Sciatic nerve (tissue), 2 donors: ENCODE data around the gene TSNAX. TPM values are rescaled to one million over a fixed set of nuclear protein-coding genes. Genes with fewer than 3 reads are reported as not detected.
"Not testable (repeated sequence)": the region's sequence is repeated elsewhere in the genome, so short reads cannot be mapped to it uniquely, and the experiment has no call there.

Experiments
- ATAC-seq: fragments of 200-7000 bp; cut with Tn5 transposase; one replicate; pipeline ENCODE4 v1.9.1; 2020; ENCODE audit warnings: mild to moderate bottlenecking, moderate library complexity
- DNase-seq: peaks from one replicate; pipeline ENCODE4 v3.0.0-alpha.2; 2020; ENCODE audit warnings: low spot score
- intact Hi-C: fragments of 100-400 bp; cut with DNase I; formaldehyde crosslinking; loops from one replicate; pipeline ENCODE4 v1.14.2; 2022
- total RNA-seq: library from RNA; stranded (reverse); fragmentation: NEBNext Ultra II Directional; extraction: Animal tissue kit (Norgen Biotek cat#: 25700); gene quantifications from one replicate; pipeline ENCODE4 v1.2.1, GENCODE V29; 2021
- donor health status: DM: no; HTN: no; CAD: no.
- donor health status: DM: no; HTN: no; CAD: no.

Gene TSNAX
- 41.6 TPM for total RNA-seq

GRCh38 chr1:231528172-231529029 lies at the start of gene TSNAX:
TSNAX (plus strand) TSS chr1:231528669; CDS start chr1:231528811, 142 bp downstream.
- ATAC-seq (peak; percentile 100), DNase-seq (peak; percentile 94)
- intact Hi-C loops, result loop anchor here (1.0 kb wide), 1 partner anchor 16 kb away; no protein-coding TSS in a partner anchor

GRCh38 chr1:231478811-231479210 lies 49.7 kb upstream of the TSNAX start:
- DNase-seq, result no peak

GRCh38 chr1:231480008-231480407 lies 48.5 kb upstream of the TSNAX start:
- ATAC-seq, result no peak
- intact Hi-C loops, result no loop called here
- DNase-seq, result no peak

More at GRCh38 chr1:231478811-231479210, 49.7 kb upstream of the TSNAX start:
- no peak for ATAC-seq
- intact Hi-C loops, result no loop called here

- intact Hi-C loops, result no loop called here
- no peak for DNase-seq
- no peak for ATAC-seq
These were observed 47.2 kb upstream of the TSNAX start for GRCh38 chr1:231481289-231481688.

GRCh38 chr1:231485029-231485784 lies 43.3 kb upstream of the TSNAX start:
- intact Hi-C loops, result no loop called here
- DNase-seq, result no peak
- ATAC-seq, result no peak

- no peak for ATAC-seq
- DNase-seq, result no peak
- intact Hi-C loops, result no loop called here
These were observed 41.5 kb upstream of the TSNAX start for GRCh38 chr1:231487019-231487418.

GRCh38 chr1:231487910-231488309 lies 40.6 kb upstream of the TSNAX start:
- intact Hi-C loops, result no loop called here
- ATAC-seq (no peak), DNase-seq (no peak)

GRCh38 chr1:231493421-231494185 lies 34.9 kb upstream of the TSNAX start:
- ATAC-seq, result no peak
- DNase-seq, result no peak
- intact Hi-C loops, result no loop called here

- no peak for ATAC-seq
- intact Hi-C loops, result no loop called here
- no peak for DNase-seq
These were observed 33.9 kb upstream of the TSNAX start for GRCh38 chr1:231494439-231495110.

- no peak for ATAC-seq
- intact Hi-C loops, result no loop called here
- DNase-seq, result no peak
These were observed 30.8 kb upstream of the TSNAX start for GRCh38 chr1:231497629-231498152.

GRCh38 chr1:231499148-231499763 lies 29.2 kb upstream of the TSNAX start:
- ATAC-seq, result no peak

GRCh38 chr1:231500666-231501065 lies 27.8 kb upstream of the TSNAX start:
- intact Hi-C loops, result no loop called here
- ATAC-seq, result no peak
- no peak for DNase-seq

More at GRCh38 chr1:231499148-231499763, 29.2 kb upstream of the TSNAX start:
- no peak for DNase-seq
- intact Hi-C loops, result no loop called here

GRCh38 chr1:231503168-231503567 lies 25.3 kb upstream of the TSNAX start:
- DNase-seq, intact Hi-C loops, ATAC-seq: not testable (repeated sequence)

GRCh38 chr1:231507476-231508355 lies 20.8 kb upstream of the TSNAX start:
- DNase-seq, result no peak
- no peak for ATAC-seq
- intact Hi-C loops, result no loop called here

- intact Hi-C loops, result no loop called here
- DNase-seq, result no peak
- ATAC-seq, result no peak
These were observed 20.0 kb upstream of the TSNAX start for GRCh38 chr1:231508497-231508896.

- intact Hi-C loops, result no loop called here
These were observed 19.5 kb upstream of the TSNAX start for GRCh38 chr1:231508941-231509340.

GRCh38 chr1:231512147-231512698 lies 16.2 kb upstream of the TSNAX start:
- intact Hi-C loops, result loop anchor here (1.0 kb wide), 1 partner anchor 16 kb away; the partner anchor contains the start of gene TSNAX

More at GRCh38 chr1:231508941-231509340, 19.5 kb upstream of the TSNAX start:
- ATAC-seq (no peak), DNase-seq (no peak)

More at GRCh38 chr1:231512147-231512698, 16.2 kb upstream of the TSNAX start:
- DNase-seq (no peak), ATAC-seq (no peak)
